ENCODE measurements around the gene TEX29.

DNA sequence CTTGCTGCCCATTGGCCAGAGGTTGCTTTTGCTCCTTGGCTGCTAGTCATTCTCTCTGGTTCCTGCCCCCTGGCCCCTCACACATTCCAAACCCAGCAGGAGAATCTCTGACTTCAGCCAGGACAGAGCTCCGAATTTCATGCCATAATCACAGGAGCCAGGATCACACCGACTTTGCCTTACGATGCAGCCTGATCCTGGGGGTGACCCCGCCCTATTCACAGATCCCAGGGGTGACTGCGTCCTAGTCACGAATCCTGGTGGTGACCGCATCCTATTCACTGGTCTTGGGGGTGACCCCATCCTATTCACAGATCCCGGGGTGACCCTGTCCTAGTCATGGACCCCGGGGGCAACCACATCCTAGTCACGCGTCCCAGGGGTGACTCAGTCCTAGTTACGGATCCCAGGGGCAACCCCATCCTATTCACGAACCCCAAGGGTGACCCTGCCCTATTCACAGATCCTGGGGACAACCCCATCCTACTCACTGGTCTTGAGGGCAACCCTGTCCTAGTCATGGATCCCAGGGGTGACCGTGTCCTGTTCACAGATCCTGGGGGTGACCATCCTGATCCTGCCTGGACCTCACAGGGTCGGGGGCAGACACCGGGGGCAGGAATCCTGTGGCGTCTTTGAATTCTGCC is 7.4 kb upstream of the TEX29 start:
- TF ChIP-seq POLR2AphosphoS5 (IDR thresholded peaks at IDR 0.05) (no peak), CTCF (IDR thresholded peaks at IDR 0.05) (no peak), EP300 (IDR thresholded peaks at IDR 0.05) (no peak)
